HG03196 (cell line): ENCODE measurements around the gene SHC3.

Source experiments
- ATAC-seq: cut with Tn5 transposase; IDR thresholded peaks from one replicate; pipeline ENCODE4 v1.9.1; 2021; ENCODE audit not compliant: unreplicated experiment

Gene SHC3

DNA sequence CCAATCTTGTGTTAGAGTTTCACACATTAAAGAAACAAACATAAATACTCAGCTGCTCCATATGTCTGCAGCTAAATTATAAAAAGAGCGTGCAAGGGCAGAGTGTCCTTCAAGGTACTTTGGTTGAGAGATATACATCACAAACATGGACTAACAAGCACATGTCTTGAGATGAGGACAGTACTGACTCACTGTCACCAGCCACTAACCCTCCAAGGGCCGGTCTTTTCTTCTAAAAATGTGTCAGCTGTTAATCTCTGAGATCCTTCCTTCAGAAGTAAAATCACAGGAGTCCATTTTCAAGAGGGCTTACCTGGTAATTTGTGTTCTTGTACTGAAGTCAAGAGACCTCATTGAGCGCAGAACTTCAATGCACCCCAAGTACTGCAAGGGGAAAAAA lies 66.4 kb downstream of the SHC3 start:
- no peak for ATAC-seq

DNA sequence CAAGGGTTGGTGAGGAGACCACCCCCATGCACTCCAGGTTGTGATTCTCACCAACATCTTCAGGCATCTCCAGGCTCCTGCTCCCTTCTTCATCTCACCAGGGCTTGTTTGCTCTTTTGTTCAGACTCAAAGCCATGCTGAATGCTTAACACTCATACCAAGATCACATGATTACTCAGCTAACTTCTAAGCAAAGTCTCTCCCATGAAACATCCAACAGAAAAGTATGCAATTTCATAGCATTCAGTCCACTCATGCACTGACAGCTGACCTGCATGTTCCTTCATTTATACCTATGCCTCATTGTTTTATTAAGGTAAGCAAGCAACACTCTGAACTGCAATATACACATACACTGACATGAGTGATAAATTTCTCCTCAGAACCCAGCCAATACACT lies 69.0 kb downstream of the SHC3 start:
- ATAC-seq = no peak

DNA sequence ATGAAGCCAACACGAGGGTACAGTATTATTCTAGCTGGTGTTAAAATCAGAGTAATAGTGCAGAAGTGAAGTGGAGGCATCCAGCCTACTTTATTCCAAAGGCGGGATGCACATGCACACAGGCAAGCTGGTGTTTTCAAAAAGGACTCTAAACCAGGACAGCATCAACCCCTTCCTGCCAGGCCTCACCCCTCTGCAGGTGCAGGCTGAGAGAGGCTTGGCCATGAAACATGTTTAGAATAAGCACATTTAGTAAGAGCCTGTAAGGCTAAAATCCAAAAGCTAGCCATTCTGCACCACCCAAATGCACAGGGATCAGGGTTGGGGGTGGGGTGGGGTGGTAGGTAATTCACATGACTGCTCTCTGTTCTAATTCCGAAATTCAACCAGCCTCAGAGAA lies 71.2 kb downstream of the SHC3 start:
- no peak for ATAC-seq

DNA sequence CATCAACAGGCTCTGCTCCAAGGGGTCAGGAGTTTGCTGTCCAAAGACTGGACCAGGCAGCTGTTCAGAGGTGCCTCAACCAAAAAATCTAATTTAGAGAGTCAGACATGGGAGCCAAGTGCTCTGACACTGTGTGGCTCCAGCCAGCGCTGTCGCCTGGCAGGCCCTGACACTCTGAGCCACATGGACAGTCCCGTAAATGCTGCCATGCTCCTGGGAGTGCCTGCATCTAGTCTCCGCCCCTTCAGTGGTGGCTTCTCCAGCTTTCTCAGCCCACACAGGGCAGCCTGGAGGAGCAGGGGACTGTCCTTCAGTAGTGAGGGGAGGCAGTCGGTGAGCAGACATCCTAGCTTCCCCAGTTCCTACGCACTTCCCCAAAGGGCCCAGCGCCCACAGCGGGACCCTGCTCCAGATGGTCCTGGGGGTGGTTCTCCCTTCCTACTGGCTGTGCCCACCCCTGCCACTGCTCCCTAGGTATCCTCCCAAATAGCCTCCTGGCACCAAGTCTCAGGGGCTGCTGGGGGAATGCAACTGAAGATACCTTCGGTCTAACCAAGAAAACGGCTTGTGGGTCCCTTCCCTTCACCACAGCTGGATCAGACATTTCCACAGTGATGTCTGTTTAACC lies 72.3 kb downstream of the SHC3 start:
- no peak for ATAC-seq

DNA sequence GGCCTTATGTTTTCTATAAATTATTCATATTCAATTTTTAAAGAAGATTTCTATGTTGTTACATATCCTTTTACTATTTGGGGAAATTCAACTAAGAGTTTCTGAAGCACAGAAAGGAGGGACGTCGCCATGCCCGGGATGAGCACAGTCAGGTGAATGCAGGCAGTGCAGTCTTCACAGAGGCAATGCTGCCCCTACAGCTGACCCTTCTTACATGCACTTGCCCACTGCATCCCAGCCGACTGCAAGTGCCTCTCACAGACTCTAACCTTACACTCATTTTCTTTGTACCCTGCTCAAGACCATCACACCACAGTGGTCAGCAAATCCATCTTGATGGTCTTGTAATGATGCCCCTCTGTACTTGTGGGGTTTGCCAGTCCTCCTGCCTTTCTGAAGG lies 73.8 kb downstream of the SHC3 start:
- ATAC-seq = no peak

DNA sequence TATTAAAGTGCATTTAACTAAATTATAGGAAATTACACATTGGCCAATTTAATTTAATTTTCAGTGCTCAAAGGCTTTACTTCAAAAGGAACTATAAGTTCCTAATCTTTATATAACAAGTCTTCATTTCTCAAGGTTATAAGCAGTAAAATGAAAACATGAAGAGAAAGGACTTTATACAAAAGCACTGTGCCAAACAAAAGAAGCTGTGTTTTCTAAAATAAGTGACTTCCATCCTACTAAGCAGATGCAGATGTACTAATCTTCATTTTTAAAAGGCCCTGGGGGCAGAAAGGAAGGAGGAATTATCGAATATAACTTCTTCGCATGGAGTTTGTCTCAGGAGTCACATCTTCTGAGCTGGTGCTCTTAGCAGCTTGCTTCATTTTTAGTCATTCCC lies 81.4 kb downstream of the SHC3 start:
- no peak for ATAC-seq

DNA sequence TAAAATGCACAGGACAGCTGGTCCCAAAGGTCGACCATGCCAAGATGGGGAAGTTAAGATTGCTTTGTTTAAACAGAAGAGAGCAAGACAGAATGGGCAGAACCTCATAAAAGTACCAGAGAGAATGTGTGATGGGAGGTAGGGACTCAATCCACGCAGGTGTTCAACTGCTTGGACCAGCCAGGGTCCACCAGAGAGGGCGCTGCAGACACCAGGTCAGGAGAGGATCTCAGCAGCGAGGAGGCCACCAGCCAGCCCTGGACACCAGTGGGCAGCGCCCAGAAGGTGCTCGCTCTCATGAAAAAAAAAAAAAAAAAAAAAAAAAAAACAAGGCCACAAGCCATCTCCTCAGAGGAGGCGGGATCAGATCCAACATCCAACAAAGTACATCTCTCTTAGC lies 81.8 kb downstream of the SHC3 start:
- ATAC-seq = no peak

DNA sequence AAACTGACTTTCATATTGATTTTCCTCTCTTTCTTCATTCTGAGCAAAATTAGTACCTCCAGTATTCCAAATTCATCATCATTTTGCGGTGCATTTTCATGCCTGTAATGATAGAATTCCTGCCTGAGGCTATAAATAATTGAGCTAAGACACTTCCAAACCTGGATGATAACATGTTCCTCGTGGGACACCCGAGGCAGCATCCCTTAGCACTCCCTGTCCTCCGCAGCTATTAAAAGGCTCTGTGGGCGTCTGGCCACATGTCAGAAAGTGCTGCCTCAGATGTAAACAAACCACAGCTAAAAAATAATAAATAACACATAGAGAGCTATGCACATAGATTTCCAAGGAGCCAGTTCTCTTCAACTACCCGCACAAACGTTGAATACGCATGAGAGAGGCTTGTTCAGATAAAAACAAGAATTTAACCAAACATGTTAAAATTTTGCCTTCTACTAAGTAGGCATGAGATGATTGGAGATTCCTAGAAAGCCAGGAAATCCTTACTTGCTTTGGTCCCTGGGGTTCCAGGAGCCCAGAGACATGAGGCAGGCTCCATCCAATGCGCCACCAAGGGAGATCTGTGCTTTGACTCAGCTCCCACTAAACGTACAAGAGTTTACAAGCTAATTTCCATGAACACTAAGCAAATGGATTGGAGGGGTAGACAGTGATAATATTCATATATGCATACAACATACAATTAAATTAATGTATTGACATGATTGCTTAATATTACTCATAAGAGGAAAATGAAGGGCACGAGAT lies 82.7 kb downstream of the SHC3 start:
- no peak for ATAC-seq

DNA sequence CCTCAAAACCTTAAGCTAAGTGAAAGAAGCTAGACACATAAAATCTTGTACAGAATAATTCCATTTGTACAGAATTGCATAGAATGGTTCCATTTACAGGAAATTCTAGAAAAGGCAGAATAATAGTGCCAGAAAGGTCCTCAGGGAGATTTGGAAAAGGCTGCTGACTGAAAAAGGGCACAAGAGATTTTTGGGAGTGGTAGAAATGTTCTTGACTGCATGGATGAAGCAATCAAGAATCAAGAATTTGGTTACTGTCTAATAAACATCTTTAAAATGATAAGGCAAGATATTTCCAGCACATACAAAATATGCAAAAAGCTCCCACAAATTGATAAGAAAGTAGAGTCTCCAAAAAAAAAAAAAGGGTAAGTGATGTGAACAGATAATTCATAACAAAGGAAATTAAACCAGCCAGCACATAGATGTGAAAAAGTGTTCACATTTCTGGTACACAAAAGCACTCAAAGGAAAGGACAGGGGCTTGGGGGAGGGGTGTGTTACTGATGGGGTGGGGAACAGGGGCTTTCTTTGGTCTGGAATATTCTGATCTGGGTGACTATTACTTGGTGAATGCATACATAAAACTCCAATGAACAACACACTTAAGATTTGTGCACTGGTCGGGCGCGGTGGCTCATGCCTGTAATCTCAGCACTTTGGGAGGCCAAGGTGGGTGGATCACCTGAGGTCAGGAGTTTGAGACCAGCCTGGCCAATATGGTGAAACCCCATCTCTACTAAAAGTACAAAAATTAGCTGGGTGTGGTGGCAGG lies 85.2 kb downstream of the SHC3 start:
- ATAC-seq = no peak

DNA sequence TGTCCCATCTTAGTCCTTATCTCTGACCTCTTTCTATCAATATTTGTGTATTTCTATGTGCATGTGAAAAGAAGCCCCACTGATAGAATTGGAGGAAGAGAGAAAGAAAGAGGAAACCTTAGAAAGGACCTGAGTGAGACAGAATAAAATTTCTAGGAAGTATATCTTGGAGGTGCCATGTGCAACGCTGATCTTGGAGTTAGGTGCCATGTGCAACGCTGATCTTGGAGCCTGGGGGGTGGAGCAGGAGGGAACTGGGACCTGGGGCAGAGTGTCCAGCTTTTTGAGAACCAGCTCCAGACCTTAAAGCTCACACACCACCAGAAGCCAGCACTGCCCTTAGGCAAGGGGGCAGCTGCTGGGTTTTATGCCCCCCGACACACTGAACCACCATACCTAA lies 89.4 kb downstream of the SHC3 start:
- no peak for ATAC-seq

DNA sequence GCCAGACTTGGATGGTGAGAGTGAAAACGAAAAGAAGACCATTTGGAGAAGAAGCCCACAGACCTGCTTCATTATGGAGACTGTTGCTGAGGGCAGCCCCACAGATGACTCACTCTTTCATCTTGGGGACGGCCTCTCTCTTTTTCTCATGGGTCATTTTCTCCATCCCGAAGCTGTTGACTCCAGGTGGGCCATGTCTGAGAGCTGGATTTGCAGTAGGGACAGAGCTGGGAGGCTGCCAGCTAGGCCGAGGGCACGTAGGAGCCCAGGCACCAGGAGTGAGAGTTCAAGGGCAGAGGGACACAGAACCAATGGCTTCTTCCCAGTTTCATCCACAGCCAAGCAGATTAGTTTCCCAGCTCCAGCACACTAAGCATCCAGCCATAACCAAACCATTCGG lies 95.0 kb downstream of the SHC3 start:
- ATAC-seq = no peak

DNA sequence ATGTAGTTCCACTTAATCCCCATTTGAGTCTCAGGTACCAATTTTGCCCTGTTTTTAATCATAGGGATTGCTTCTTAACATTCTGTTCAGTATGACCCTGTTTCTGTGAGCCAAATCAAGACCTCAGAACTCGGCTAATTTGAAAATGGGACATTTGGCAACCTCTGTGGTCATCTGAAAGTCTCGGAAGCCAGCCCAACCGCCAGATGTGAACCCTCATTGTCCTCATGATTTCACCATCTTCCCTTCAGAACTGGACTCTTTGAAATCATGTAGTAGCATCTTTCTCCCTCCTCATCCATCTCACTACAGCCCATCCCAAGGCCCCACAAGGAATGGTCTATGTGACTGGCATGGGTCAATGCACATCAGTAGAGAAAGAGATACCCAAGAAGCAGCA lies 98.4 kb downstream of the SHC3 start:
- no peak for ATAC-seq

DNA sequence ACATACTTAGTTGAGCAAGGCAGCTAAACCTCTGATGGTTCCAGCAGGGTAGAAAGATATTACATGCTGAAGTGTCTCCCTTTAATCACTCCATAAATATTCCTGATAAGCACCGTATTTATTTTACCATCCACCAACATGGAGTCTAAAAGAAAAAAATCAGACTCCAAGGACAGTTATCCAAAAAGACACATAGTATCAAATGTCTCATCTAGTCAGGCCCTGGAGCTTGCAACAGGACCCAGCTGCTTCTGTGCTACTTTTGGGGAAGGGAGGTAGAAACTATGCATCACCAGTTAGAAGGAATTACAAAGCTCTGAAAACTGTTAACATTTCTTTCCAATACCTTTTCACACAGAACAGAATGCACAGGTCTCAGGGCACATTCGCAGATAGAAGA lies 99.2 kb downstream of the SHC3 start:
- ATAC-seq = no peak

DNA sequence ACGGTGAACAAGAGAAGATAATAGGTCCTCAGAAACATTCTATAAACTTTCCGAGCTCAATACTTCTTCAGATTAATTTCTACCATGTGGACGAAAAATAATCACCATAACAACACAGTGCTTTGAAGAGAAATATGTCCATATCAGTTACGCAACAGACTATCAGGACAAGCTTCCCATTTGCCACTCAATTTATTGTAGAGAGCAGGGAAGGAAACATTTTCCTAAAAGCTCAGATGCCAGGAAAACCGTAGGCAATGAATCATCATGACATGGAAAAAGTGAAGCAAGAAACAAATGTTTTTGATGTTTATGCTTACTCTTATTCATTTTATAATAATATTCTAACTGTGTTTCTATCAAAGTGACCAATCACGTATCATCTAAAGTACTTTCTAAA lies 99.8 kb downstream of the SHC3 start:
- ATAC-seq = no peak

DNA sequence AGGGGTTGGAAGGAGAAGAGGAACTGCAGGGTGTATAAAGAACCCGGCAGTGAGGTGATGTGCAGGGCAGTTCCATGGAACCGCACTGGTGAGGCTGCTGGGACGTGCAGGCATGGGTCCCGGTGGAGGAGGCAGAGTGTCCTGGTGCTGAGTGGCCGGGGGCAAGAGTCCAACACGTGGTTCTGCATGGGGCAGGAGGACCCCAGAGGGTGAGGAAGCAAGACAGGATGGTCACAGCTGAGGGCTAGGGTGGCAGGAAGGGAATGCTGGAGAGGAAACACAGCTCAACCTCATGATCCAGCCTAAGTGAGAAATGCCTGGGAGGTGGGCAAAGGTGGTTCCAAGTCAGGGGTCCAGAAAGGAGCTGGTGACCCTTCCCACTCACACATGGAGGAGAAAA lies 100.2 kb downstream of the SHC3 start:
- no peak for ATAC-seq

DNA sequence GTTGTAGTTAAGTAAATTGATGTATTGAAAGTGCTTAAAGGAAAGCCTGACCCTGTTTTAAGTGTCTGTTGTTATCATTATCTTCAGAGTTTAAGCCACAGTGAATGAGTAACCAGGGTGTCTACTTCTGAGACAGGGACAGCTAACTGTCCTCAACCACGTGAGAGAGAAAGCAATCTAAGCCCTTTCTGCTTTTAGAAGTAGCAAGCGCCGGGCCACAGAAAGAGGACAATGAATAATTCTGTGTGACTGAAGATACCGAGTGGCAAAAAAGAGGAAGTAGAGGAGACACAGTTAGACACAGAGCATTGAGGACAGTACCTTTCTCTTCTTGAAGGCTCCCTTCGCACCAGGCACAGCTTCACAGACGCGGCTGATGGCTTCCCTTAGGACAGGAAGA lies 101.1 kb downstream of the SHC3 start:
- ATAC-seq = no peak

DNA sequence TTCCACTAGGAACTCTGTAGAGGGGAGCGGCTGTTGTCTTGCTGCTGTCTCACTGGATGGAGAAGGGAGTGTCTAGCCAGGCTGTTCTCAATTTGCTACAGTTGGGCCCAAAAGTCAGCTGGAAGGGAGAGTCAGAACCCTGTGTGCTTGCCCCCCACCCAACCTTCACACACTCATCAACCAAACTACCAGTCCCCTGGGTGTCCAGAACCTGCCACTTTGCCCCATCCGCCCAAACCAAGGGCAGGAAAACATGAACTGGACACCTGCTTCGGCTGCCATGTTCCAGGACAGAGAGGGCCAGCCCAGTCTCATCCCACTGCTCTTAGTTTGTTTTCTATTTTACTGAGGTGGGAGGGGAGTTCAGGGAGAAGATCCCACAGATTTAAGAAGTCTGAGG lies 105.2 kb downstream of the SHC3 start:
- ATAC-seq = no peak

DNA sequence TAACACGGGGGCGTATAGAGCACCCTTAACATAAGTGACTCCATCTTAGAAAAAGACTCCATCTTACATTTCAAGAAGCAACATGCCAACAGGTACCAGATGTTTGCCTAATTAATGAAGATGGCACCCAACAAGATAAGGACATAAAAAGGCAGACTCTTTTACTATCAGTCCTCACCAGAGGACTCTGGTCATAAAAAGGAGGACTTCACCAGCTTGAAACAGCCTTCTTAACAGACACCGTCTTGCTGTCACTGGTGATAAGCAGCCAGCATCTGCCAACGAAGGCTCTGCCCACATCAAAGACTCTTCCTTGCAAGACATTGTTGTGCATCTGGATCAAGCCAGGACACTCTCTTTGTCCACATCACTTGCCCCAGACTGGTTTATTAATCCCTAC lies 107.0 kb downstream of the SHC3 start:
- no peak for ATAC-seq

DNA sequence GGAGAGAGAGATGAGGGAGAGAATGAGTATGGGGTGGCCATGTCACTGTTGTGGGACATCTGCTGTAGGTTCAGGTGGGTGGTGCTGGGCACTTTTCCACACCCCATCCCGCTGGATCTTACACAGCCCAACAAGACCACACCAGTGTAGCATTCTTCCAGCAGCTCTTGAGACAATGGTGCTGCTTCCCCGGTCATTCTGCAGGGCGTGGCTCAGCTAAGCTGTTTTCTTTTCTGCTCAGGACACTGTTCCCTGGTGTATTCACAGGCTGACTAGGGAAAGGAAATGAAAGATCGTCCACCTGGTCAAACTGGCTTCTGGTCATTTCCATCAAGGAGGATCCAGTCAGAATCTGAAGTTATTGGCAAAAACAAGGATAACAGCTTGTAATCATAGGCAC lies 111.8 kb downstream of the SHC3 start:
- no peak for ATAC-seq

DNA sequence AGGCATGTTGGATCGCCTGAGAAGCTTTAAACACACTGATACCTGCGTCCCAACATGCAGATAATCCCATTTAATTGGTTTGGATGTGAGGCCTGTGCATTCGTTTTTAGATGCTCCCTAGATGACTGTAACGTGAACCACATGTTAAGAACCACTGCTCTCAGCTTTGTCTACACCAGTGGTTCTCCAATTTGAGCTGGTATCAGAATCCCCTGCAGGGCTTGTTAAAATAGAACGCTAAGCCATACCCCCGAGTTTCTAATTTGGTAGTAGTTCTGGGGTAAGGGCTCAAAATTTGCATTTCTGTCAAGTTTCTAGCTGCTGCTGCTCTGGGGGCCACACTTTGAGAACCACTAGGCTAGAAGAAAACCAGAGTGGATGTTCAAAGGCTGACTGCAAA lies 112.7 kb downstream of the SHC3 start:
- no peak for ATAC-seq

DNA sequence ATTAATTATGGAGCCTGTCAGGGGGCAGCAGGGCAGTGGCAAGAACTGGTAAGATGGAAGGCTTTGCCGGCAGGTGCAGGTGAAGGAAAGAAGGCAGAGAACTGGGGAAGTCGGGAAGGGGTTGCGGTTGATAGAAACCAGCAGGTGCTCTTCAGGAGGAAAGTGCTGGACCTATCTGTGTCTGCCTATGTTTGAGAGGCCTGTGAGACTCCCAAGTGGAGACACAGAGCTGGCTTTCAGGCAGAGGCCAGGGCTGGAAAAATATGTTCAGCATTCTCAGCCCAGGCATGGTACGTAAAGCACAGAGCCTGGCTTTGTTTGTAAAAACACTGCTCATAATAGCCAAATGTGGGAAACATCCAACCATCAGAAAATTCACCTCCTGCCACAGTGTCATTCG lies 117.8 kb downstream of the SHC3 start:
- ATAC-seq = no peak

DNA sequence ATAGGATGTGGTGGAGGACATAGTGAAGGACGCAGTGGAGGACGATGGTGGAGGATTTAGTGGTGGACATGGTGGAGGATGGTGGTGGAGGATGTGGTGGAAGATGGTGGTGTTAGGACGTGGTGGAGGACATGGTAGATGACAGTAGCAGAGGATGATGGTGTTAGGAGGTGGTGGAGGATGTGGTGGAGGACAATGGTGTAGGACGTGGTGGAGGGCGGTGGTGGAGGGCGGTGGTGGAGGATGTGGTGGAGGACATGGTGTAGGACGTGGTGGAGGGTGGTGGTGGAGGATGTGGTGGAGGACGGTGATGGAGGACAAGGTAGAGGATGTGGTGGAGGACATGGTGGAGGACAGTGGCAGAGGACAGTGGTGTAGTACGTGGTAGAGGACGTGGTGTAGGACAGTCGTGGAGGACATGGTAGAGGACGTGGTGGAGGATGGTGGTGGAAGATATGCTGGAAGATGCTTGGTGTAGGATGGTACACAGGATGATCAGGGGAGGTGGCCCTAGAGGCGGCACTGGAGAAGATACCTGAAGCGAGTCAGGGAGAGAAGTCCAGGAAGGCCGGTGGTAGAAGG lies 118.6 kb downstream of the SHC3 start:
- no peak for ATAC-seq
